Measurements from ENCODE around the gene OR7A17. TPM values are rescaled to one million over a fixed set of nuclear protein-coding genes. Genes with fewer than 3 reads are reported as not detected.

OR7A17 gene
- total and polyA plus RNA-seq, 2 experiments from 2014 or later = not detected

DNA sequence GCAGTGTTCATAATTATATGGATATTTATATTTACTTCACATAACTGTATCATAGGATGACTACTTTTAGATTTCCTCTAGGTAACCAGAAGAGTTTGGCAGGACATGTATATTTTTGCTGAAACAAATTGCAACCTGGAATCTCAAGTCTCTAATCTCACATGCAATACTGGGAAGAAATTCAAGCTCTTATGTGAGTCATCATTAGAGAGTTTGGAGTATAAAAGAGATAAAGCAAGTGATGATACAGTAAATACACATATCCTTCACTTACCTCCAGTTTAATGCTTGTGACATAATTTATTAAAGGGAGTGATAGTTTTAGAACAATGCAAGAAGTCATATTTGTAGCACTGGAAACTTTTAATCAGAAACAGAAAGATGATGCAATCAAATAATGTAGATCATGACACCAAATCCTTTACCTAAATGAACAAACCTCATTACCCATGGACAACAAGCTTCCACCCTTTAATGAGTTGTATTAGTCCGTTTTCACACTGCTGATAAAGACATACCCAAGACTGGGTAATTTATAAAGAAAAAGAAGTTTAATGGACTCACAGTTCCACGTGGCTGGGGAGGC, 15.8 kb upstream of the OR7A17 start:
- Mint-ChIP-seq H3K36me3 (ENCODE audit: low read depth) (no peaks in the 10 kb centered on the region), H3K27ac (no peak overlapping the region), H3K4me1 (no peaks in the 10 kb centered on the region), H3K4me3 (no peak overlapping the region), H3K27me3 (ENCODE audit: insufficient read depth, low read depth, poor library complexity) (peaks cover 2% of the 10 kb centered on the region), H3K9me3 (peaks cover 84% of the 10 kb centered on the region)
- Histone ChIP-seq H3K4me3 (no peak overlapping the region), H4K20me1 (replicated peaks; ENCODE audit: insufficient read depth) (no peaks in the 10 kb centered on the region), H3K27me3 (ENCODE audit: insufficient read depth) (no peaks in the 10 kb centered on the region), H3K9me2 (ENCODE audit: insufficient read depth) (no peaks in the 10 kb centered on the region), H3K36me3 (ENCODE audit: insufficient read depth) (no peaks in the 10 kb centered on the region), H3K4me2 (no peak overlapping the region), H2AFZ (no peak overlapping the region), H3K79me2 (replicated peaks; ENCODE audit: insufficient read depth) (no peaks in the 10 kb centered on the region), H3F3A (replicated peaks; ENCODE audit: low read depth) (no peaks in the 10 kb centered on the region), H3K4me1 (ENCODE audit: insufficient read depth) (0 out of 2 replicates have a peak, but pooled peaks cover 4% of the 10 kb centered on the region), H3K27ac (ENCODE audit: low read depth) (no peak overlapping the region)
- TF ChIP-seq CREB1 (CRISPR knock-in tag; IDR thresholded peaks at IDR 0.05; ENCODE audit: low read depth) (no peak), NANOG (IDR thresholded peaks at IDR 0.05; ENCODE audit: borderline replicate concordance) (no peak), EZH2 (IDR thresholded peaks at IDR 0.05; ENCODE audit: low read depth, unreplicated experiment) (no peak), ZNF331 (CRISPR knock-in tag; IDR thresholded peaks at IDR 0.05; ENCODE audit: low read depth) (no peak), EZH2phosphoT487 (IDR thresholded peaks at IDR 0.05; ENCODE audit: unreplicated experiment) (no peak)
- TF ChIP-seq, protein P1, sequence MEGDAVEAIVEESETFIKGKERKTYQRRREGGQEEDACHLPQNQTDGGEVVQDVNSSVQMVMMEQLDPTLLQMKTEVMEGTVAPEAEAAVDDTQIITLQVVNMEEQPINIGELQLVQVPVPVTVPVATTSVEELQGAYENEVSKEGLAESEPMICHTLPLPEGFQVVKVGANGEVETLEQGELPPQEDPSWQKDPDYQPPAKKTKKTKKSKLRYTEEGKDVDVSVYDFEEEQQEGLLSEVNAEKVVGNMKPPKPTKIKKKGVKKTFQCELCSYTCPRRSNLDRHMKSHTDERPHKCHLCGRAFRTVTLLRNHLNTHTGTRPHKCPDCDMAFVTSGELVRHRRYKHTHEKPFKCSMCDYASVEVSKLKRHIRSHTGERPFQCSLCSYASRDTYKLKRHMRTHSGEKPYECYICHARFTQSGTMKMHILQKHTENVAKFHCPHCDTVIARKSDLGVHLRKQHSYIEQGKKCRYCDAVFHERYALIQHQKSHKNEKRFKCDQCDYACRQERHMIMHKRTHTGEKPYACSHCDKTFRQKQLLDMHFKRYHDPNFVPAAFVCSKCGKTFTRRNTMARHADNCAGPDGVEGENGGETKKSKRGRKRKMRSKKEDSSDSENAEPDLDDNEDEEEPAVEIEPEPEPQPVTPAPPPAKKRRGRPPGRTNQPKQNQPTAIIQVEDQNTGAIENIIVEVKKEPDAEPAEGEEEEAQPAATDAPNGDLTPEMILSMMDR (conservative IDR thresholded peaks at IDR 0.05; ENCODE audit: low read depth in 2 of 2) = no peak
- TF ChIP-seq, protein P2, sequence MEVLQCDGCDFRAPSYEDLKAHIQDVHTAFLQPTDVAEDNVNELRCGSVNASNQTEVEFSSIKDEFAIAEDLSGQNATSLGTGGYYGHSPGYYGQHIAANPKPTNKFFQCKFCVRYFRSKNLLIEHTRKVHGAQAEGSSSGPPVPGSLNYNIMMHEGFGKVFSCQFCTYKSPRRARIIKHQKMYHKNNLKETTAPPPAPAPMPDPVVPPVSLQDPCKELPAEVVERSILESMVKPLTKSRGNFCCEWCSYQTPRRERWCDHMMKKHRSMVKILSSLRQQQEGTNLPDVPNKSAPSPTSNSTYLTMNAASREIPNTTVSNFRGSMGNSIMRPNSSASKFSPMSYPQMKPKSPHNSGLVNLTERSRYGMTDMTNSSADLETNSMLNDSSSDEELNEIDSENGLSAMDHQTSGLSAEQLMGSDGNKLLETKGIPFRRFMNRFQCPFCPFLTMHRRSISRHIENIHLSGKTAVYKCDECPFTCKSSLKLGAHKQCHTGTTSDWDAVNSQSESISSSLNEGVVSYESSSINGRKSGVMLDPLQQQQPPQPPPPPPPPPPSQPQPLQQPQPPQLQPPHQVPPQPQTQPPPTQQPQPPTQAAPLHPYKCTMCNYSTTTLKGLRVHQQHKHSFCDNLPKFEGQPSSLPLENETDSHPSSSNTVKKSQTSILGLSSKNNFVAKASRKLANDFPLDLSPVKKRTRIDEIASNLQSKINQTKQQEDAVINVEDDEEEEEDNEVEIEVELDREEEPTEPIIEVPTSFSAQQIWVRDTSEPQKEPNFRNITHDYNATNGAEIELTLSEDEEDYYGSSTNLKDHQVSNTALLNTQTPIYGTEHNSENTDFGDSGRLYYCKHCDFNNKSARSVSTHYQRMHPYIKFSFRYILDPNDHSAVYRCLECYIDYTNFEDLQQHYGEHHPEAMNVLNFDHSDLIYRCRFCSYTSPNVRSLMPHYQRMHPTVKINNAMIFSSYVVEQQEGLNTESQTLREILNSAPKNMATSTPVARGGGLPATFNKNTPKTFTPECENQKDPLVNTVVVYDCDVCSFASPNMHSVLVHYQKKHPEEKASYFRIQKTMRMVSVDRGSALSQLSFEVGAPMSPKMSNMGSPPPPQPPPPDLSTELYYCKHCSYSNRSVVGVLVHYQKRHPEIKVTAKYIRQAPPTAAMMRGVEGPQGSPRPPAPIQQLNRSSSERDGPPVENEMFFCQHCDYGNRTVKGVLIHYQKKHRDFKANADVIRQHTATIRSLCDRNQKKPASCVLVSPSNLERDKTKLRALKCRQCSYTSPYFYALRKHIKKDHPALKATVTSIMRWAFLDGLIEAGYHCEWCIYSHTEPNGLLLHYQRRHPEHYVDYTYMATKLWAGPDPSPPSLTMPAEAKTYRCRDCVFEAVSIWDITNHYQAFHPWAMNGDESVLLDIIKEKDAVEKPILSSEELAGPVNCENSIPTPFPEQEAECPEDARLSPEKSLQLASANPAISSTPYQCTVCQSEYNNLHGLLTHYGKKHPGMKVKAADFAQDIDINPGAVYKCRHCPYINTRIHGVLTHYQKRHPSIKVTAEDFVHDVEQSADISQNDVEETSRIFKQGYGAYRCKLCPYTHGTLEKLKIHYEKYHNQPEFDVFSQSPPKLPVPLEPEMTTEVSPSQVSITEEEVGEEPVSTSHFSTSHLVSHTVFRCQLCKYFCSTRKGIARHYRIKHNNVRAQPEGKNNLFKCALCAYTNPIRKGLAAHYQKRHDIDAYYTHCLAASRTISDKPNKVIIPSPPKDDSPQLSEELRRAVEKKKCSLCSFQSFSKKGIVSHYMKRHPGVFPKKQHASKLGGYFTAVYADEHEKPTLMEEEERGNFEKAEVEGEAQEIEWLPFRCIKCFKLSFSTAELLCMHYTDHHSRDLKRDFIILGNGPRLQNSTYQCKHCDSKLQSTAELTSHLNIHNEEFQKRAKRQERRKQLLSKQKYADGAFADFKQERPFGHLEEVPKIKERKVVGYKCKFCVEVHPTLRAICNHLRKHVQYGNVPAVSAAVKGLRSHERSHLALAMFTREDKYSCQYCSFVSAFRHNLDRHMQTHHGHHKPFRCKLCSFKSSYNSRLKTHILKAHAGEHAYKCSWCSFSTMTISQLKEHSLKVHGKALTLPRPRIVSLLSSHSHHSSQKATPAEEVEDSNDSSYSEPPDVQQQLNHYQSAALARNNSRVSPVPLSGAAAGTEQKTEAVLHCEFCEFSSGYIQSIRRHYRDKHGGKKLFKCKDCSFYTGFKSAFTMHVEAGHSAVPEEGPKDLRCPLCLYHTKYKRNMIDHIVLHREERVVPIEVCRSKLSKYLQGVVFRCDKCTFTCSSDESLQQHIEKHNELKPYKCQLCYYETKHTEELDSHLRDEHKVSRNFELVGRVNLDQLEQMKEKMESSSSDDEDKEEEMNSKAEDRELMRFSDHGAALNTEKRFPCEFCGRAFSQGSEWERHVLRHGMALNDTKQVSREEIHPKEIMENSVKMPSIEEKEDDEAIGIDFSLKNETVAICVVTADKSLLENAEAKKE (CRISPR knock-in tag; IDR thresholded peaks at IDR 0.05) = no peak
- DNase-seq (ENCODE audit: low spot score) (no peak), ATAC-seq (no peak)
